HEK293T (cell line): ENCODE results near the gene WDR45B.

Experiments used
- CTCF ChIA-PET: fragments of 350-600 bp; formaldehyde crosslinking; extraction: SDS; loops from one replicate; lab custom pipeline; 2021; ENCODE audit warnings: antibody characterized with exemption, inconsistent platforms; lab: Yijun Ruan, JAX
- POLR2A ChIA-PET: fragments of 350-600 bp; formaldehyde crosslinking; extraction: SDS; loops from one replicate; lab custom pipeline; 2020; ENCODE audit warnings: antibody characterized with exemption, inconsistent platforms; lab: Yijun Ruan, JAX
- DNase-seq: peaks from one replicate; pipeline ENCODE4 v3.0.0; 2012; ENCODE audit warnings: mixed read lengths; ENCODE audit errors: extremely low spot score
- ARNT ChIP-seq: fragments of 450-650 bp; IDR thresholded peaks from 2 replicates; pipeline ENCODE4 v1.6.1; 2017; ENCODE audit warnings: mild to moderate bottlenecking
- BHLHE40 ChIP-seq: fragments of 450-650 bp; IDR thresholded peaks from 2 replicates; pipeline ENCODE4 v1.6.1; 2016; ENCODE audit warnings: mild to moderate bottlenecking, moderate library complexity, borderline replicate concordance
- CTBP1 ChIP-seq: fragments of 450-650 bp; IDR thresholded peaks from 2 replicates; pipeline ENCODE4 v1.6.1; 2016; ENCODE audit warnings: borderline replicate concordance
- ELF4 ChIP-seq: fragments of 450-650 bp; IDR thresholded peaks from 2 replicates; pipeline ENCODE4 v1.6.1; 2017; ENCODE audit warnings: antibody characterized with exemption
- FOXA1 ChIP-seq: fragments of 450-650 bp; IDR thresholded peaks from 2 replicates; pipeline ENCODE4 v1.6.1; 2016; ENCODE audit warnings: mild to moderate bottlenecking
- FOXK2 ChIP-seq: fragments of 450-650 bp; IDR thresholded peaks from 2 replicates; pipeline ENCODE4 v1.6.1; 2016; ENCODE audit warnings: mild to moderate bottlenecking
- FOXM1 ChIP-seq: fragments of 450-650 bp; IDR thresholded peaks from 2 replicates; pipeline ENCODE4 v1.6.1; 2017; ENCODE audit warnings: mild to moderate bottlenecking, borderline replicate concordance
- HDGF ChIP-seq: fragments of 450-650 bp; IDR thresholded peaks from 2 replicates; pipeline ENCODE4 v1.6.1; 2017; ENCODE audit warnings: antibody characterized with exemption, borderline replicate concordance
- L3MBTL2 ChIP-seq: fragments of 450-650 bp; conservative IDR thresholded peaks from 2 replicates; pipeline ENCODE4 v1.6.1; 2016; ENCODE audit warnings: mild to moderate bottlenecking
- LEF1 ChIP-seq: fragments of 450-650 bp; IDR thresholded peaks from 2 replicates; pipeline ENCODE4 v1.6.1; 2017; ENCODE audit warnings: mild to moderate bottlenecking, borderline replicate concordance
- NFRKB ChIP-seq: fragments of 450-650 bp; IDR thresholded peaks from 2 replicates; pipeline ENCODE4 v1.6.1; 2016; ENCODE audit warnings: mild to moderate bottlenecking, moderate library complexity
- PKNOX1 ChIP-seq: fragments of 450-650 bp; IDR thresholded peaks from 2 replicates; pipeline ENCODE4 v1.6.1; 2016
- SP1 ChIP-seq: fragments of 450-650 bp; IDR thresholded peaks from 2 replicates; pipeline ENCODE4 v1.6.1; 2017
- SUZ12 ChIP-seq: fragments of 450-650 bp; IDR thresholded peaks from 2 replicates; pipeline ENCODE4 v1.6.1; 2016; ENCODE audit warnings: mild to moderate bottlenecking
- TARDBP ChIP-seq: fragments of 450-650 bp; IDR thresholded peaks from 2 replicates; pipeline ENCODE4 v1.6.1; 2016
- ZNF384 ChIP-seq: fragments of 450-650 bp; IDR thresholded peaks from 2 replicates; pipeline ENCODE4 v1.6.1; 2016

Gene WDR45B

GRCh38 chr17:82571855-82572254, 76.4 kb downstream of the WDR45B start:
- DNase-seq = no peak
- ChIA-PET POLR2A (no interaction called here), CTCF (no interaction called here)
- TF ChIP-seq ELF4 = no peak
- TF ChIP-seq LEF1 = no peak
- TF ChIP-seq ARNT = no peak
- no peak for TF ChIP-seq CTBP1

GRCh38 chr17:82570277-82570676, 78.0 kb downstream of the WDR45B start:
- ChIA-PET POLR2A (no interaction called here), CTCF (no interaction called here)
- DNase-seq = no peak
- no peak for TF ChIP-seq CTBP1
- no peak for TF ChIP-seq LEF1
- TF ChIP-seq TARDBP = no peak
- no peak for TF ChIP-seq FOXK2
- no peak for TF ChIP-seq BHLHE40
- no peak for TF ChIP-seq L3MBTL2
- TF ChIP-seq ARNT = no peak

GRCh38 chr17:82569621-82570020, 78.6 kb downstream of the WDR45B start:
- ChIA-PET POLR2A (no interaction called here), CTCF (no interaction called here)
- TF ChIP-seq ELF4 (no peak), FOXK2 (no peak), TARDBP (no peak), FOXM1 (no peak), FOXA1 (no peak), CTBP1 (no peak), BHLHE40 (no peak), SP1 (no peak)
- DNase-seq = no peak

- no peak for DNase-seq
- CTCF ChIA-PET = no interaction called here
- TF ChIP-seq CTBP1 = no peak
- TF ChIP-seq BHLHE40 = no peak
- TF ChIP-seq ARNT = no peak
- no peak for TF ChIP-seq FOXA1
- TF ChIP-seq SUZ12 = no peak
- no peak for TF ChIP-seq FOXM1
- no peak for TF ChIP-seq LEF1
- no peak for TF ChIP-seq TARDBP
- no peak for TF ChIP-seq ZNF384
- no peak for TF ChIP-seq SP1
- no peak for TF ChIP-seq NFRKB
- no peak for TF ChIP-seq HDGF
- no peak for TF ChIP-seq L3MBTL2
- TF ChIP-seq PKNOX1 = no peak
- no peak for TF ChIP-seq FOXK2
- no peak for TF ChIP-seq ELF4
- POLR2A ChIA-PET = no interaction called here
Observed at GRCh38 chr17:82568997-82569393, 79.2 kb downstream of the WDR45B start.

- no peak for DNase-seq
- ChIA-PET CTCF (no interaction called here), POLR2A (no interaction called here)
- TF ChIP-seq CTBP1 = no peak
- no peak for TF ChIP-seq ARNT
- no peak for TF ChIP-seq PKNOX1
- TF ChIP-seq TARDBP = no peak
Observed at GRCh38 chr17:82567286-82567685, 81.0 kb downstream of the WDR45B start.

GRCh38 chr17:82566129-82566960, 81.9 kb downstream of the WDR45B start:
- POLR2A ChIA-PET = no interaction called here
- CTCF ChIA-PET = no interaction called here
- no peak for TF ChIP-seq FOXA1
- TF ChIP-seq HDGF = no peak
- no peak for TF ChIP-seq TARDBP
- no peak for DNase-seq

GRCh38 chr17:82565551-82565950, 82.7 kb downstream of the WDR45B start:
- no peak for DNase-seq
- ChIA-PET POLR2A (no interaction called here), CTCF (no interaction called here)
- TF ChIP-seq ELF4 (no peak), ZNF384 (no peak)
